Spleen (tissue), 11 donors: Measurements from ENCODE around the gene BBS9. TPM values are rescaled to one million over a fixed set of nuclear protein-coding genes. Genes with fewer than 3 reads are reported as not detected.
A peak's percentile ranks its signal among the peaks of the same experiment; 100 is the strongest.

Experiments
- DNase-seq: peaks from one replicate; pipeline ENCODE4 v3.0.0-alpha.2; 2020
- H3K27ac ChIP-seq, 8 donors: fragments of 200-600 bp; sonication (generic) in 7 of 8; 1 replicate in 4 of 8; 2 replicates in 4 of 8; pipeline versions ENCODE4 v1.5.0 to v1.8.0; 2016 to 2021; ENCODE audit warnings: inconsistent platforms in 4 of 8, mild to moderate bottlenecking in 4 of 8, moderate library complexity in 1 of 8
- H3K27me3 ChIP-seq, 7 donors: fragments of 200-600 bp; sonication (generic) in 6 of 7; replicated peaks in 1 of 7; 1 replicate in 4 of 7; 2 replicates in 3 of 7; pipeline versions ENCODE4 v1.5.0 to v1.8.0; 2016 to 2021; ENCODE audit warnings: inconsistent platforms in 3 of 7, mild to moderate bottlenecking in 1 of 7
- H3K36me3 ChIP-seq, 6 donors: fragments of 200-600 bp; sonication (generic) in 5 of 6; 1 replicate in 4 of 6; 2 replicates in 2 of 6; pipeline versions ENCODE4 v1.5.0 to v1.8.0; 2016 to 2021; ENCODE audit warnings: inconsistent platforms in 2 of 6
- H3K4me1 ChIP-seq, 6 donors: fragments of 200-600 bp; sonication (generic) in 5 of 6; 1 replicate in 3 of 6; 2 replicates in 3 of 6; pipeline versions ENCODE4 v1.5.0 to v1.8.0; 2016 to 2021; ENCODE audit warnings: inconsistent platforms in 3 of 6
- H3K4me3 ChIP-seq, 8 donors: fragments of 200-600 bp; sonication (generic) in 7 of 8; 1 replicate in 4 of 8; 2 replicates in 4 of 8; pipeline versions ENCODE4 v1.5.0 to v1.8.0; 2016 to 2021; ENCODE audit warnings: inconsistent platforms in 4 of 8, mild to moderate bottlenecking in 4 of 8, moderate library complexity in 2 of 8
- H3K9me3 ChIP-seq, 8 donors: fragments of 200-600 bp; sonication (generic) in 7 of 8; 1 replicate in 4 of 8; 2 replicates in 4 of 8; pipeline versions ENCODE4 v1.5.0 to v1.8.0; 2016 to 2021; ENCODE audit warnings: inconsistent platforms in 4 of 8
- CTCF ChIP-seq, 11 experiments: fragments of 200-600 bp in 7 of 11; fragments of 450-650 bp in 4 of 11; sonication (generic) in 4 of 11; IDR thresholded peaks in 8 of 11; conservative IDR thresholded peaks in 3 of 11; 1 replicate in 7 of 11; 2 replicates in 4 of 11; pipeline versions ENCODE4 v1.4.0 to v1.8.0; 2016 to 2021; ENCODE audit warnings: antibody characterized with exemption in 11 of 11, inconsistent platforms in 4 of 11, mild to moderate bottlenecking in 1 of 11
- POLR2A ChIP-seq, 3 donors: fragments of 450-650 bp; IDR thresholded peaks; one replicate each; pipeline ENCODE4 v1.5.1; 2017; ENCODE audit warnings: antibody characterized with exemption in 3 of 3, mild to moderate bottlenecking in 1 of 3
- POLR2AphosphoS5 ChIP-seq, 3 donors: sonication (generic); formaldehyde crosslinking; IDR thresholded peaks; one replicate each; pipeline ENCODE4 v1.5.1; 2017; ENCODE audit warnings: antibody characterized with exemption in 3 of 3
- WGBS, 5 donors: extraction: QIAGEN DNeasy Blood & Tissue Kit in 3 of 5; methylation state at CpG; one replicate each; pipeline versions ENCODE4 v1.1.5 to v1.1.7; 2013 to 2018; 5-methylcytosine and 5-hydroxymethylcytosine counted together
- intact Hi-C: fragments of 100-400 bp; cut with DNase I; formaldehyde crosslinking; loops from one replicate; pipeline ENCODE4 v1.15.0; 2023; ENCODE audit warnings: low total_unique reads
- polyA plus RNA-seq, 3 donors: library from polyadenylated mRNA; stranded (reverse); fragments of 200-250 nt; gene quantifications; one replicate each; pipeline ENCODE4 v1.2.1, GENCODE V29; 2013
- total RNA-seq, 7 donors: library from RNA; depleted of rRNA in 3 of 7; stranded (reverse); fragments of >200 nt in 3 of 7; fragmentation: NEBNext Ultra II Directional in 4 of 7; extraction: Animal tissue kit (Norgen Biotek cat#: 25700) in 4 of 7; gene quantifications; one replicate each; pipeline versions ENCODE4 v1.1.0 to v1.2.1, GENCODE V29; 2016 to 2021
- donor health status: healthy with polysubstance abuse.
- donor health status: DM: no; HTN: no; CAD: no; lungs with moderate emphysema.
- donor health status: DM: no; HTN: no; CAD: no.
- donor health status: Bipolar disorder and iron deficiency.
- donor health status: healthy.
- donor health status: DM: no; HTN: no; CAD: no.
- donor health status: DM: yes; HTN: yes; CAD: no.

Gene BBS9
- total and polyA plus RNA-seq, 10 donors, result 2.3 to 44.1 (median 25.3) TPM

DNA sequence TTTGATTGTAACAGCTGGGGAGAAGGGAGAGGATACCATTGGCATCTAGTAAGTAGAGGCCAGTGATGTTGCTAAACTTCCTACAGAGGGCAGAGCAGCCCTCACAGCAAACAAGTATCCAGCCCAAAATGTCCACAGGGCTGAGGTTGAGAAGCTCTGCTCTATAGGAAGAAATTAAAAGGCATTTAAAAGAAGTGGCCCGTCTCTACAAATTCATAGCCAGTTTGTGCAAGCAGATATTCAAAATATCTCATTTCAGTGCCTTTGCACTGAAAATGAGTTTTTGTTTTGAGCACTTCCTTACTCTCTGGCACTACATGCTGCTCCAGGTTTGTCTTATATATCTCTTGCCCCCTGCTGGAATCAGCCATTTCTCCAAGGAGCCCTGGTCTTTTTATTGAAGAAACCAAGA lies 330.0 kb downstream of the BBS9 start:
- H3K27me3 ChIP-seq, result no peaks in the 10 kb centered on the region
- H3K4me3 ChIP-seq, result no peak overlapping the region
- DNase-seq, result no peak
- WGBS, 5 donors, result 42 to 71% (median 54%) methylated on average over 1 of the region's 1 CpG
- no peak for TF ChIP-seq POLR2AphosphoS5 (IDR thresholded peaks at IDR 0.05)
- TF ChIP-seq POLR2A (IDR thresholded peaks at IDR 0.05), result no peak
- peak in 4 of 11 experiments; percentile 27 to 42 (median 38) for TF ChIP-seq CTCF (IDR thresholded peaks at IDR 0.05 in 8 of 11, conservative IDR thresholded peaks at IDR 0.05 in 3 of 11)
- H3K36me3 ChIP-seq, result no peaks in the 10 kb centered on the region
- H3K4me1 ChIP-seq, result no peaks in the 10 kb centered on the region
- intact Hi-C loops, result no loop called here
- H3K9me3 ChIP-seq, result peaks cover 0 to 4% (median 0%) of the 10 kb centered on the region in 8 donors
- no peak overlapping the region for H3K27ac ChIP-seq

DNA sequence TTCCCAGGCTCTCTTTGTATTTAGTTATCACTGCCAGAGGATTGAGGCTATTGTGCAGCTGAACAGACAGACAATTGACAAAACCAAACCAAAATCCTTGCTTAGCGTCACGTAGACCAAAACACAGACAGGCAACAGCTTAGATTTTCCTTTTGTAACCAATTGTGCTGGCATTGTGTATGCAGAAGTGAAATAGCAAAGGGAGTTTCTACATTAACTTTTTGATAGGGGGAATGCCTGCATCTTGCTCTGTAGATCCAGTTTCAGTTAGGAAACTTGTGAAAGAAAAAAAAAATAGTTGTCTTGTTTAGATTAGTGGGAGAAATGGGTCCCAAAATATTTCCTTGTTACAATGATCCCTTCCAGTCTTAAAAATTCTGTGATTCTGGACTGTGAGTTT lies 333.8 kb downstream of the BBS9 start:
- no peak for TF ChIP-seq CTCF (IDR thresholded peaks at IDR 0.05 in 8 of 11, conservative IDR thresholded peaks at IDR 0.05 in 3 of 11)
- TF ChIP-seq POLR2AphosphoS5 (IDR thresholded peaks at IDR 0.05), result no peak
- TF ChIP-seq POLR2A (IDR thresholded peaks at IDR 0.05), result no peak
- Histone ChIP-seq H3K4me3 (no peak overlapping the region), H3K36me3 (no peaks in the 10 kb centered on the region), H3K27ac (no peak overlapping the region), H3K27me3 (no peaks in the 10 kb centered on the region), H3K9me3 (peaks cover 0 to 4% (median 0%) of the 10 kb centered on the region in 8 donors), H3K4me1 (no peaks in the 10 kb centered on the region)
- 89 to 98% (median 93%) methylated on average over 2 of the region's 2 CpGs for WGBS, 5 donors
- DNase-seq, result no peak
- intact Hi-C loops, result no loop called here

DNA sequence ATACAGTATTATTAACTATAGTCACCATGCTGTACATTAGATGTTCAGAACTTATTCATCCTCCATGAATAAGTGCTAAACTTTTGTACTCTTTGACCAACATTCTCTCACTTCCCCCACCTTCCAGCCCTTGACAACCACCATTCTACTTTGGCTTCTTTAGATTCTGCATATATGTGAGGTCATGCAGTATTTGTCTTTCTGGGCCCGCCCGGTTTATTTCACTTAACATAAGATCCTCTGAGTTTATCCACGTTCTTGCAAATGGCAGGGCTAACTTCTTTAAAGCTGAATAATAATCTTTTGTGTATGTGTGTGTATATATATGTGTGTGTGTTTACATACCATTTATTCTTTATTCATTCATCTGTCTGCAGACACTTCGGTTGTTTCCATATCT lies 336.8 kb downstream of the BBS9 start:
- no peak for DNase-seq
- WGBS, 5 donors, result 69 to 90% (median 73%) methylated on average over 4 of the region's 4 CpGs
- Histone ChIP-seq H3K36me3 (no peaks in the 10 kb centered on the region), H3K4me3 (no peak overlapping the region), H3K4me1 (no peaks in the 10 kb centered on the region), H3K9me3 (peaks cover 0 to 7% (median 0%) of the 10 kb centered on the region in 8 donors), H3K27me3 (no peaks in the 10 kb centered on the region), H3K27ac (no peak overlapping the region)
- intact Hi-C loops, result no loop called here
- no peak for TF ChIP-seq POLR2A (IDR thresholded peaks at IDR 0.05)
- TF ChIP-seq CTCF (IDR thresholded peaks at IDR 0.05 in 8 of 11, conservative IDR thresholded peaks at IDR 0.05 in 3 of 11), result no peak
- TF ChIP-seq POLR2AphosphoS5 (IDR thresholded peaks at IDR 0.05), result no peak

GRCh38 chr7:33471636-33472242 lies 342.4 kb downstream of the BBS9 start:
- peaks cover 0 to 7% (median 0%) of the 10 kb centered on the region in 8 donors for H3K9me3 ChIP-seq
- H3K36me3 ChIP-seq, result no peaks in the 10 kb centered on the region
- intact Hi-C loops, result no loop called here
- no peak overlapping the region for H3K4me3 ChIP-seq
- WGBS, 5 donors, result 72 to 88% (median 87%) methylated on average over 3 of the region's 3 CpGs
- TF ChIP-seq POLR2A (IDR thresholded peaks at IDR 0.05), result no peak
- TF ChIP-seq POLR2AphosphoS5 (IDR thresholded peaks at IDR 0.05), result no peak
- TF ChIP-seq CTCF (IDR thresholded peaks at IDR 0.05 in 8 of 11, conservative IDR thresholded peaks at IDR 0.05 in 3 of 11), result no peak
- no peak for DNase-seq
- peak overlapping the region in 2 of 8 donors; percentile 19 to 37 for H3K27ac ChIP-seq
- no peaks in the 10 kb centered on the region for H3K4me1 ChIP-seq
- no peaks in the 10 kb centered on the region for H3K27me3 ChIP-seq
